Suprapubic skin (tissue), 4 donors: ENCODE measurements around the gene KNG1. TPM values are rescaled to one million over a fixed set of nuclear protein-coding genes. Genes with fewer than 3 reads are reported as not detected.
A peak's percentile ranks its signal among the peaks of the same experiment; 100 is the strongest.

Experiments used
- DNase-seq, 2 donors: peaks; one replicate each; pipeline ENCODE4 v3.0.0-alpha.2; 2019; ENCODE audit warnings: low spot score in 2 of 2
- H3K27ac ChIP-seq: fragments of 200-600 bp; sonication (generic); one replicate; pipeline ENCODE4 v1.5.1; 2019
- H3K27me3 ChIP-seq: fragments of 200-600 bp; sonication (generic); one replicate; pipeline ENCODE4 v1.5.1; 2019
- H3K36me3 ChIP-seq: fragments of 200-600 bp; sonication (generic); one replicate; pipeline ENCODE4 v1.5.1; 2019
- H3K4me1 ChIP-seq: fragments of 200-600 bp; sonication (generic); one replicate; pipeline ENCODE4 v1.5.1; 2019
- H3K4me3 ChIP-seq: fragments of 200-600 bp; sonication (generic); one replicate; pipeline ENCODE4 v1.5.1; 2019; ENCODE audit warnings: mild to moderate bottlenecking
- H3K9me3 ChIP-seq: fragments of 200-600 bp; sonication (generic); one replicate; pipeline ENCODE4 v1.5.1; 2019
- CTCF ChIP-seq, 2 donors: fragments of 200-600 bp in 1 of 2; fragments of 450-650 bp in 1 of 2; sonication (generic) in 1 of 2; IDR thresholded peaks; one replicate each; pipeline ENCODE4 v1.5.1; 2016 to 2019; ENCODE audit warnings: antibody characterized with exemption in 2 of 2, mild to moderate bottlenecking in 1 of 2, moderate library complexity in 1 of 2
- EP300 ChIP-seq: sonication (generic); formaldehyde crosslinking; IDR thresholded peaks from one replicate; pipeline ENCODE4 v1.6.1; 2017; ENCODE audit warnings: antibody characterized with exemption
- POLR2A ChIP-seq, 2 donors: fragments of 450-650 bp; IDR thresholded peaks; one replicate each; pipeline ENCODE4 v1.6.1; 2017; ENCODE audit warnings: antibody characterized with exemption in 2 of 2, mild to moderate bottlenecking in 2 of 2, moderate library complexity in 2 of 2
- POLR2AphosphoS5 ChIP-seq, 3 donors: sonication (generic); formaldehyde crosslinking; IDR thresholded peaks; one replicate each; pipeline ENCODE4 v1.6.1; 2017; ENCODE audit warnings: antibody characterized with exemption in 3 of 3
- WGBS: methylation state at CpG from one replicate; pipeline ENCODE4 v1.1.5; 2018; 5-methylcytosine and 5-hydroxymethylcytosine counted together
- total RNA-seq, 4 donors: library from RNA; depleted of rRNA; stranded (reverse); fragments of >200 nt; gene quantifications; one replicate each; pipeline ENCODE4 v1.1.0, GENCODE V29; 2016

The KNG1 gene
- total RNA-seq, 4 donors from 2014 or later, result 0.44 to 1.9 TPM; not detected in 2

GRCh38 chr3:186788482-186789370 is 71.6 kb downstream of the KNG1 start:
- no peak for TF ChIP-seq POLR2AphosphoS5 (IDR thresholded peaks at IDR 0.05)
- no peak for TF ChIP-seq POLR2A (IDR thresholded peaks at IDR 0.05)
- TF ChIP-seq EP300, result no peak
- TF ChIP-seq CTCF (IDR thresholded peaks at IDR 0.05), result no peak
- no peak for DNase-seq
- 48% methylated on average over 13 of the region's 13 CpGs for WGBS
- Histone ChIP-seq H3K36me3 (peaks cover 81% of the 10 kb centered on the region), H3K4me1 (peaks cover 44% of the 10 kb centered on the region), H3K27ac (no peak overlapping the region), H3K9me3 (no peaks in the 10 kb centered on the region), H3K4me3 (no peak overlapping the region), H3K27me3 (no peaks in the 10 kb centered on the region)

- Histone ChIP-seq H3K27ac (no peak overlapping the region), H3K36me3 (peaks cover 81% of the 10 kb centered on the region), H3K4me1 (peaks cover 39% of the 10 kb centered on the region), H3K9me3 (no peaks in the 10 kb centered on the region), H3K4me3 (no peak overlapping the region), H3K27me3 (no peaks in the 10 kb centered on the region)
- no peak for TF ChIP-seq POLR2AphosphoS5 (IDR thresholded peaks at IDR 0.05)
- no peak for TF ChIP-seq POLR2A (IDR thresholded peaks at IDR 0.05)
- no peak for TF ChIP-seq CTCF (IDR thresholded peaks at IDR 0.05)
- TF ChIP-seq EP300, result no peak
- no peak for DNase-seq
- 50% methylated on average over 4 of the region's 4 CpGs for WGBS
Observed at GRCh38 chr3:186789554-186790260, 72.5 kb downstream of the KNG1 start.

- Histone ChIP-seq H3K4me1 (peaks cover 32% of the 10 kb centered on the region), H3K27me3 (no peaks in the 10 kb centered on the region), H3K9me3 (no peaks in the 10 kb centered on the region), H3K4me3 (no peak overlapping the region), H3K27ac (no peak overlapping the region), H3K36me3 (peaks cover 74% of the 10 kb centered on the region)
- WGBS, result 69% methylated on average over 8 of the region's 8 CpGs
- DNase-seq, result no peak
- TF ChIP-seq POLR2A (IDR thresholded peaks at IDR 0.05) (no peak), EP300 (no peak), POLR2AphosphoS5 (IDR thresholded peaks at IDR 0.05) (peak in 1 of 3 donors; percentile 19)
Observed at GRCh38 chr3:186790261-186790981, 73.3 kb downstream of the KNG1 start.

Other genes with a start within 250 kb of the KNG1 start
- 1 to 10 TPM; 2.2 to 6.7 (median 3.6) TPM for gene CRYGS, start 173.0 kb upstream of the KNG1 start, total RNA-seq
- gene TBCCD1, start 150.0 kb upstream of the KNG1 start, total RNA-seq, result 10 to 100 TPM; 16.6 to 19.8 (median 17.6) TPM
- gene DNAJB11, start 146.6 kb upstream of the KNG1 start, total RNA-seq, result 10 to 100 TPM; 30.3 to 35.9 (median 30.9) TPM
- gene AHSG, start 104.3 kb upstream of the KNG1 start, total RNA-seq, result under 1 TPM in 2 of 4 donors, not detected in 2; 0.30 to 0.97 TPM
- gene FETUB, start 77.0 kb upstream of the KNG1 start, total RNA-seq, result 10 to 100 TPM in 2 of 4 donors, 1 to 10 TPM in 2; 3.9 to 16.0 (median 10.4) TPM
- gene HRG, start 51.3 kb upstream of the KNG1 start, total RNA-seq, result under 1 TPM in 1 of 4 donors, not detected in 3; 0.30 TPM
- gene EIF4A2, start 66.2 kb downstream of the KNG1 start, total RNA-seq, result 100 to 1,000 TPM; 209 to 410 (median 291) TPM
- 10 to 100 TPM in 3 of 4 donors, 1 to 10 TPM in 1; 9.6 to 22.3 (median 15.8) TPM for gene RFC4, start 89.1 kb downstream of the KNG1 start, total RNA-seq
- 10 to 100 TPM; 10.7 to 21.6 (median 19.7) TPM for gene ADIPOQ, start 125.4 kb downstream of the KNG1 start, total RNA-seq
- 10 to 100 TPM; 23.9 to 42.2 (median 31.9) TPM for gene ST6GAL1, start 213.2 kb downstream of the KNG1 start, total RNA-seq